ENCODE results near the gene OR51L1. TPM values are rescaled to one million over a fixed set of nuclear protein-coding genes. Genes with fewer than 3 reads are reported as not detected.

OR51L1 gene
- polyA plus RNA-seq, 3 donors = not detected

DNA sequence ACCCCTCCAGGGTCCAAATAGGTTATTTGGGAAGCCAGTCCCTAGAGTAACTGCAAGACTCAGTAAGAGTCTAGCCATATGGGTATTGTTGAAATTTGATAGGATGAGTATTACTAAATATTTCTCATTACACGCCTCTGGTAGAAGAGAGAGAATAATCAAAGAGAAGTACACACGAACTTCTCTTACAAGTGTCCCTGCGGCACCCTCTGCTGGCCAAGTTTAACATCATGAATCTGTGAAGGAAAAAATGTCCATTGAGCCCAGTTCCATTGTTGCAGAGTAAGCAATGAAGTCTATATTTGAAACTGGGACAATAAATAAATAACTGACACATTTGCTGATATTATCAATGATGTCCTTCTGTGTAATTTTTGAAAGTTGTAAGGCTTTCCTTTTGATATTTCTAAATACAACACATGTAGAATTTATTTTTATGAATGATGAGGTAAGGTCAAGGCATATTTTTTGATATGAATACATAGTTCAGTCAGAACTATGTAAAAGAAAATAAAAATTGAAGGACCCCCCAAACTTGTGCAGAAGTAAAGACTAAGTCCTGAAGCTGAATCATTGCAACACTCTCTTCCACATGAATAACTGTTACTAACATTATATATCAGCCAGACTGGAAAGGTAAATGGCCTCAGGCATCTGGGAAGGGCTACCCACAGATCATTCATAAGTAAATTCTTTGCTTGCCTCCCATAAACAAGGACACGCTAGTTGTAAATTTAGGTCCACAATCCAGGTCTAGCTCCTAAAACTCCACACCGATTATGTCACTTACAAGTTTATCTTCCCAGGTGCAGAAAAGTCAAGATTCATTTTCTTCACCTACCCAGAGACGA lies 10.0 kb downstream of the OR51L1 start:
- H3K9ac ChIP-seq (ENCODE audit: insufficient read depth, low read length, poor library complexity, severe bottlenecking) = no peak overlapping the region
- no peaks in the 10 kb centered on the region for H3K79me2 ChIP-seq (ENCODE audit: insufficient read depth, low read length)
- H3K4me2 ChIP-seq (replicated peaks; ENCODE audit: extremely low read depth, low read length, poor library complexity, severe bottlenecking) = no peak overlapping the region
- peaks cover 0 to 2% (median 0%) of the 10 kb centered on the region in 7 donors for H3K9me3 Mint-ChIP-seq
- intact Hi-C loops (cut with micrococcal nuclease) = loop anchor here in 1 of 2 donors (5.0 kb wide), 1 partner anchor 817 kb away; no protein-coding TSS in a partner anchor
- WGBS (ENCODE audit: insufficient coverage) = 87% methylated on average over 3 of the region's 6 CpGs
- H3K4me3 ChIP-seq (replicated peaks in 1 of 3; ENCODE audit: low read depth in 2 of 3, low read length in 3 of 3) = no peak overlapping the region
- H3K27ac ChIP-seq (ENCODE audit: low read depth in 1 of 2, low read length in 2 of 2) = no peak overlapping the region
- H3K4me1 Mint-ChIP-seq = no peaks in the 10 kb centered on the region
- no peak overlapping the region for H2AFZ ChIP-seq (ENCODE audit: insufficient read depth, low read depth, low read length, poor library complexity, severe bottlenecking)
- H3K4me1 ChIP-seq (ENCODE audit: control insufficient read depth in 1 of 2, insufficient read depth in 2 of 2, low read length in 2 of 2) = no peaks in the 10 kb centered on the region
- H3K4me3 Mint-ChIP-seq = no peak overlapping the region
- H3K36me3 ChIP-seq (replicated peaks in 1 of 2; ENCODE audit: control insufficient read depth in 1 of 2, insufficient read depth in 2 of 2, low read length in 2 of 2) = no peaks in the 10 kb centered on the region
- H3K27me3 Mint-ChIP-seq (ENCODE audit: low read depth in 3 of 3) = peaks cover 0 to 8% (median 0%) of the 10 kb centered on the region in 3 donors
- peaks cover 0 to 2% of the 10 kb centered on the region in 2 donors for H3K27me3 ChIP-seq (ENCODE audit: control insufficient read depth in 2 of 2, insufficient read depth in 2 of 2, low read length in 2 of 2)
- no peaks in the 10 kb centered on the region for H3K9me3 ChIP-seq (replicated peaks in 1 of 2; ENCODE audit: control insufficient read depth in 1 of 2, insufficient read depth in 1 of 2, low read length in 2 of 2)
- H4K20me1 ChIP-seq (ENCODE audit: insufficient read depth, low read length) = no peaks in the 10 kb centered on the region
- H3K27ac Mint-ChIP-seq = no peak overlapping the region
- DNase-seq = no peak
- H3K36me3 Mint-ChIP-seq = no peaks in the 10 kb centered on the region
- no peak for TF ChIP-seq CTCF (IDR thresholded peaks at IDR 0.05)

- Mint-ChIP-seq H3K9me3 (peaks cover 0 to 2% (median 0%) of the 10 kb centered on the region in 7 donors), H3K4me1 (no peaks in the 10 kb centered on the region), H3K27me3 (ENCODE audit: low read depth in 3 of 3) (peaks cover 0 to 8% (median 0%) of the 10 kb centered on the region in 3 donors), H3K27ac (no peak overlapping the region), H3K36me3 (no peaks in the 10 kb centered on the region), H3K4me3 (no peak overlapping the region)
- no peak for TF ChIP-seq CTCF (IDR thresholded peaks at IDR 0.05)
- H3K27ac ChIP-seq (ENCODE audit: low read depth in 1 of 2, low read length in 2 of 2) = no peak overlapping the region
- no peak overlapping the region for H3K9ac ChIP-seq (ENCODE audit: insufficient read depth, low read length, poor library complexity, severe bottlenecking)
- H2AFZ ChIP-seq (ENCODE audit: insufficient read depth, low read depth, low read length, poor library complexity, severe bottlenecking) = no peak overlapping the region
- no peaks in the 10 kb centered on the region for H3K4me1 ChIP-seq (ENCODE audit: control insufficient read depth in 1 of 2, insufficient read depth in 2 of 2, low read length in 2 of 2)
- H3K27me3 ChIP-seq (ENCODE audit: control insufficient read depth in 2 of 2, insufficient read depth in 2 of 2, low read length in 2 of 2) = peaks cover 0 to 2% of the 10 kb centered on the region in 2 donors
- H3K4me3 ChIP-seq (replicated peaks in 1 of 3; ENCODE audit: low read depth in 2 of 3, low read length in 3 of 3) = no peak overlapping the region
- WGBS (ENCODE audit: insufficient coverage) = no CpG with 5 or more reads among the region's 2 CpGs
- intact Hi-C loops (cut with micrococcal nuclease) = loop anchor here in 1 of 2 donors (5.0 kb wide), 1 partner anchor 820 kb away; no protein-coding TSS in a partner anchor
- H3K9me3 ChIP-seq (replicated peaks in 1 of 2; ENCODE audit: control insufficient read depth in 1 of 2, insufficient read depth in 1 of 2, low read length in 2 of 2) = no peaks in the 10 kb centered on the region
- DNase-seq = no peak
- H3K79me2 ChIP-seq (ENCODE audit: insufficient read depth, low read length) = no peaks in the 10 kb centered on the region
- H3K36me3 ChIP-seq (replicated peaks in 1 of 2; ENCODE audit: control insufficient read depth in 1 of 2, insufficient read depth in 2 of 2, low read length in 2 of 2) = no peaks in the 10 kb centered on the region
- H3K4me2 ChIP-seq (replicated peaks; ENCODE audit: extremely low read depth, low read length, poor library complexity, severe bottlenecking) = no peak overlapping the region
- H4K20me1 ChIP-seq (ENCODE audit: insufficient read depth, low read length) = no peaks in the 10 kb centered on the region
Measured at GRCh38 chr11:5007561-5007960, 12.9 kb downstream of the OR51L1 start.
